RCC 7860 (cell line): ENCODE results near the gene ERAP2.
"Not testable (repeated sequence)": the region's sequence is repeated elsewhere in the genome, so short reads cannot be mapped to it uniquely, and the experiment has no call there.

Experiments used
- DNase-seq: peaks from one replicate; pipeline ENCODE4 v3.0.0-alpha.2; 2015; ENCODE audit warnings: low spot score
- FAIRE-seq: peaks from 2 replicates; lab custom pipeline; 2012; peaks lifted over from hg19 to GRCh38; lab: Jason Lieb, UNC

ERAP2 gene

GRCh38 chr5:96859375-96859774, 16.9 kb upstream of the ERAP2 start:
- no peak for DNase-seq
- FAIRE-seq = no peak

DNA sequence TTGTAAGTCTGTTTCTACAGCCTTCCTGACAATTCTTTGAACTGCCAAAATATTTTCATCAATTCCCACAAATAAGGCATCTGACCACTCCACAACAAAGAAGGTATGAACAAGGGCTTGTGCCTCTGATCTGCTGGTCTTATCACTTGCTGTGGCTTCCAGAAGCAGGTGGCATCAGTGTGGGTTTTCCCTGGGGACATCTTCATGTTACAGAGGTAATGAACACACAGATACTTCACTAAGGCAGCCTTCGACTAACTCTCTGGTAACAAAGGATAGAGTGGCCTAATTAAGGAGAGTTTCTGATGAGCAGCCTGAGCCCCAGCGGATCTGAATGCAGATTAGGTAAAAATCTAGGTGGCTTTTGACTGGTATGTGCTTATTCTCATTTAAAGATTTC, 15.2 kb upstream of the ERAP2 start:
- FAIRE-seq (no peak), DNase-seq (no peak)

DNA sequence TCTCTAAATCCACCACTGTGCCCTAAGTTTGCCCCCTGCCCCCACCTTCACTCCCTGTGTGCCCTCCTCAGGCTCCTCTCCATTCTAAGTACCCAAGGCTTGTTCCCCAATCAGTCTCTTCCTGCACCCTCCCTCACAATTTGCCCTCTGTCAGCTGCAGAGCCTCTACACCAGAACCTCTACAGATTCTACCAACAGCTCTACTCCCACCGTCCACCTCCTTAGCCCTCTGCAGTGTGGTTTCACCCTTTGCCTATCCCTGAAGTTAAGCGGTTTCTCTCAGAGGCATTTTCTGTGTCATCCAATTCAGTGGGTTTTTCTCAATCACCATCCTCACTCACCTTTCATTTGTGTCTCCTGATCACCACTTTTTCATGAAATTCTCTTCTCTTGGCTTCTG, 13.2 kb upstream of the ERAP2 start:
- no peak for FAIRE-seq
- DNase-seq = no peak

DNA sequence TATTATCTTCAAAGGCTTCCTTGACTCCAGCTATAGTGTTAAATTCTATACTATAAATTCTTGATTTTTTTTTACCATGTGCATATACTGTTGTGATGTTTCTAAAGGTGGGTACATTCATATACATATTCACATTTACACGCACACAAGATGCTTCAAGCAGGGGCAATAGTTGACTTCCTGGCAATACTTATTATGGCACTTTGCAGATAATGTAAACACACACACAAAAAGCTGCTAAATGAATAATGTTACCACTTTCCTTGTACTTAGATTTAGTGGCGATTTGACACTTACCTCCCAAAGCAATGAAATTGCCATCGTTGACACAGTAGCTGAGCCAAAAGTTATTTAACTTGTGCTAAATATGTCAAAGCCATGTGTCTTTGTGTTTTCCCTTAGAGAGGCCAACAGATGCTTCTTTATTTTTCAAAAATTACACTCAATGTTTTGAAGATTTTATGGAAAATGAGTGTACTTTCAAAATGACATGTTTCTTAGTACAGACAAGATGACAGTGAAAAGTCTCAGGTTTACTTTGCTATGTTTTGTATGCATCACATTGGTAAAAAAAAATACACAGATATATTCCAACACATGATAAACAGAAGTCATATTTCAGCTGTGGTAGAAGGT, 12.2 kb upstream of the ERAP2 start:
- DNase-seq (no peak), FAIRE-seq (no peak)

DNA sequence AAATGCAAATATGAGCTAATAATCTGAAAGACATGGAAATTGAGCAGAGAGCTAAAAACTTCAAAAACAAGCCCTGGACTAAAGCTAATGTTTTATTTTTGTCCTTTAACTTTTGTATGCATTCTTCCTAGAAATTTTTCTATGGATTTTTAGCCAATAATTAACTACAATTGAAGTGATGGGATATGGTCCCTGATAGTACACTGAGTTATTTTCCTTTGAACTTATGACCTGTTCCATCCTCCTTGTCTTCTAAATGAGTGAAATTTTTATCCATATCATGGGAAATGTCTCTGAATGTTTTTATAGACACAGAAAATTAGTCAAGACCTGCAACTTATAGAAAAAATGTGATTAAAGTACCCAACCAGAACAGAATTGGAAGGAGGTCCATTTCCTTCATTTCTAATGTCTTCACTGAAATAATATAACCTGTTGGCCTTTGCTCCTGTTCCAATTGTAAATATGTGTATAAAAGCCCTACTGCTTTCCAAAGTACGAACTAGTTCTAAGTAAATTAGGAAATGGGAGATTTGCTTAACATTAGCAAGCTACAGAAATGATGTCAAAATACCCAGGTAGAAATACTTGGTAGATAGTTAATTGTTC, 11.3 kb upstream of the ERAP2 start:
- DNase-seq (no peak), FAIRE-seq (no peak)

DNA sequence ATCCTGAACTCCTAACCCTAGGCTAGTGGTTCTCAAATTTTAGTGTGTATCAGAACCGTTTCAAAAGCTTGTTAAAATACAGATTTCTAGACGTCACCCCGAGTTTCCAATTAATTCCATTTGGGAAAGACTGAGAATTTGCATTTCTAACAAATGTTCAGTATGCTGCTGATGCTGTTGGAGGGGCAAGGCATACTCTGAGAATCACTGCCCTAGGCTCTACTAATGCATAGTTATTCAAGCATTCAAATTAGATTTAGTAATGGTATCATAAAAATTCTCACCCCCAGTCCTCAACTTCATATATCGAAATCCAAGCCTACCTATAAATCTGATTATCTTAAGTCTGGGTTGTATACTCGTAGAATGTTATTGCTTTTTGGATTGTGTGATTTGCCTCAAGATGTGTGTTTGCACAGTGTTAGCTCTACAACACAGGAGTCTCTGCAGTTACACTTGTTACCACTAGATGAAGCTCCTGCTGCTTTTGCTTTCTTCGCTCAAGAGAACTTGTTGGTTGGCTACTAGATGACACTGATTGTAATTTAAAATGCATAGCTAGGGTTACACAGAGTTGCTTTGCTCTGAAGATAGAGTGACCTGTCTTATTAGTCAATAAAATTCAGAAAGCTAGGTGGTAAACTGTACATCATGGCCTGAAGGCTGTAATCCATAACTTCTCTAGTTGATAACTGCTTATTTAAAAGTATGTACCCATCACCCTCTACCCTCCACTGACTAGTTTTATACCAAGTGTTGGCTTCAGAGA, 7.5 kb upstream of the ERAP2 start:
- FAIRE-seq (no peak), DNase-seq (peak; percentile 37)

- DNase-seq (no peak), FAIRE-seq (no peak)
Measured at GRCh38 chr5:96869372-96869641, 7.0 kb upstream of the ERAP2 start.

- FAIRE-seq (no peak), DNase-seq (no peak)
Measured at GRCh38 chr5:96870094-96871026, 5.9 kb upstream of the ERAP2 start.

GRCh38 chr5:96871027-96871399, 5.3 kb upstream of the ERAP2 start:
- FAIRE-seq (no peak), DNase-seq (no peak)

GRCh38 chr5:96871686-96872085, 4.6 kb upstream of the ERAP2 start:
- no peak for FAIRE-seq
- no peak for DNase-seq

DNA sequence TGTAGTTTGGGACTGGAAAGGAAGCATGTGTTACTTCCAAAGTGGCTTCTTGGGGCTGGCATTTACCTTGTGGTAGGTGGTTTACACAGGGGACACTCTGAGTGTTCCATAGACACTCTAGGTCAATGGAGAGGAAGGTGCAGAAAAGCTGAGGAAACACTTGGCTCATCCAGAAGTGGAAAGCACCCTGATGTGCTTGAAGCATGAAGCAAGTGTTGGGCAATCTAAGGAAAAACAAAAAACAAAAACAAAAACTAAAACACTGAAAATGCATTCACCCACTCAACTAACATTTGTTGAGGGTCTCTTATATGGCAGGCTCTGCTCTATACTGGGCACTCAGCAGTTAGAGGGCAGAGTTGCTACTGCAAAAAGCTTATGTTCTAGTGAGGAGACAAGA, 2.9 kb upstream of the ERAP2 start:
- FAIRE-seq = no peak
- no peak for DNase-seq

DNA sequence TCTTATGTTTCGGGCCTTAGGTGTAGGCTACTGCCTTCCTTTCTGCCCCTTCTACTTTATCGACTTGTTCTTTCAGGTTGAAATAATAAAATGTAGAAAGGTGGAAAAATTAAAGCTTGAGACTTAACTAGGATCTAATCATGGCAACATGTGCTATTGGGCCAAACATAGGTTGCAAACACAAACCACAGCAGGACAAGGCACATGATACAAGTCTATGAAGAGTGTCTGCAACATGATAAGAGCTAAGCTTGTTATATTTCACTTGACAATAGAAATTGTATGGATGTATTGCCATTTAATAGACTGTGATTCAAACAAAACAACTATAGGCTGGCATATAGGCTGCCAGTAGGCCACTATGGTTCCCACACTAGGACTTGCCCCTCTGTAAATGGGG, 1.7 kb upstream of the ERAP2 start:
- FAIRE-seq (no peak), DNase-seq (no peak)

DNA sequence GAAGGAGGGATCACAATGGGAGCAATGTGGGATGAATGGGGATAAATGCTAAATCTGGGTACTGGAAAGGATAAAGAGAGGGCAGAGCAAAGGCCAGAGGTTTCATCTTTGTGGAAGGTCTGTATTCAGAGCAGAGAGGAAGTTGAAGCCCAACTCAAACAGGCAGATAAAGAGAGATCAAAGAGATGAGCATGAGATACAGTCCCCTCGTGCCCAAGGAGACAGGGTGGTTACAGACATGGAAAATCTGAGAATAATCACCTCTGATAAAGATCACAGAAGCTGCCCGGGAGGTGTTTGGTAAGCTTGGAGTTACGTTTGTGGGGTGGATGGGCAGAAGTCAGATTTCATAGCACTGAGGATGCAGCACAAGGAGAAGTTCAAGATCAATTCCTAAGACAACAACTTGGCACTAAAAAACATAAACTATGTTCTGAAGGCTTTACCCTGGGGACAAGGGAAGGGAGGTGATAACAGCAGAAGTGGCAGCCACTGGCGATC, 459 bp upstream of the ERAP2 start:
- DNase-seq = no peak
- no peak for FAIRE-seq

GRCh38 chr5:96876977-96877469, 723 bp downstream of the ERAP2 start:
- FAIRE-seq, DNase-seq: not testable (repeated sequence)

DNA sequence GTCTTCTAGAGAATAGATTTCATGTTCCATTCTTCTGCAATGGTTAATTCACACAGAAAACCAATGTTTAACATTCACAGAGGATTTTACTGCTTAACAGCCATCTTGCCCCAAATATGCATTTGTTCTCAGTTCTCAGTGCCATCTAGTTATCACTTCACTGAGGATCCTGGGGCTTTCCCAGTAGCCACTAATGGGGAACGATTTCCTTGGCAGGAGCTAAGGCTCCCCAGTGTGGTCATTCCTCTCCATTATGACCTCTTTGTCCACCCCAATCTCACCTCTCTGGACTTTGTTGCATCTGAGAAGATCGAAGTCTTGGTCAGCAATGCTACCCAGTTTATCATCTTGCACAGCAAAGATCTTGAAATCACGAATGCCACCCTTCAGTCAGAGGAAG, 3.4 kb downstream of the ERAP2 start:
- DNase-seq (no peak), FAIRE-seq (no peak)

DNA sequence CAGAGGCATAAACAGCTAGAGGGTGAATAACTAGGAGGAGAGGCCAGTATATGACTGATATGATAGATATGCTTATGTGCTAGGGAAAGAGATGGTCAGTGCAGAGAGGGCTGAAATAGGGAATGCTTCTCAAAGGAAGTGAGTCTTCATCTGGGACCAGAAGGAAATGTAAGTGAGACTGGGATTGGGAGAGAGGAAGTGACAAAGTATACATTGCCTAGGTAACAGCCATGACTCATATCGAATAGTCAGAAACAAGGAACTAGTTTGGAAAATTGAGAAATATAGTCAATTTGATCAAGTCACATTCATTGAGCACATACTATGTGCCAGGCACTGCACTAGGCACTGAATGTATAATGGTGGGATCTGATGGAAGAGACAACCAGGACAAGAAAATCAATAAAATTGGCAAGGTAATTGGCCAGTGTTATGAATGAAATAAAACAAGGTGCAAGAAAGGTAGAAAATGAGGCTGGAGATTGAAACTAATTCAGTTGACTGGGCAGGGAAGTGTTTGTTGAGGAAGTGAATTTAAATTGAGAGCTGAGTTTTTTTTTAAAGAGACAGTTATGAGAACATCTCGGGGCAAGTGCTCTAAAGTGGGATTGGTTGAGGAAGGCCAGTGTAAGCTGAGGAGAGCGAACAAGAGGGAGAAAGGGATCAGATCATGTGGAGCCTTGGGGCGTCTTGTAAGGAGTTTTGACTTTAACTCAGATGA, 4.3 kb downstream of the ERAP2 start:
- FAIRE-seq (no peak), DNase-seq (peak; percentile 76)

- FAIRE-seq (peak; percentile 63), DNase-seq (peak; percentile 85)
Measured at GRCh38 chr5:96881511-96882115, 5.3 kb downstream of the ERAP2 start.

DNA sequence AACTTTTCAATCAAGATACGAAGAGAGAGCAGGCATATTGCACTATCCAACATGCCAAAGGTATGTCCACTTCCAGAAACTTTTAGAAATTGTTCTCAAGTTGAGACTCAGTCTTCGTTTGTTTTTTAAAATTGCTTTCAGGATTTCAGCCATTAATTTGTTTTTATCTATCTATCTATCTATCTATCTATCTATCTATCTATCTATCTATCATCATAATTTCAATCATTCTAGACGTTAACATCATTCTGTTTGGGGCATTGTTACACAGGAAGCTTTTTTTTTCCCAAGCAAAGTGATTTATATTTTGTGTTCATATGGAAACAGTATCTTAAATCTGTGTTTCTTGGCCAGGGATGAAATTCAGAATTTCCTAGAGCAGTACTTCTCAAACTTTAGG, 7.6 kb downstream of the ERAP2 start:
- DNase-seq (no peak), FAIRE-seq (no peak)

DNA sequence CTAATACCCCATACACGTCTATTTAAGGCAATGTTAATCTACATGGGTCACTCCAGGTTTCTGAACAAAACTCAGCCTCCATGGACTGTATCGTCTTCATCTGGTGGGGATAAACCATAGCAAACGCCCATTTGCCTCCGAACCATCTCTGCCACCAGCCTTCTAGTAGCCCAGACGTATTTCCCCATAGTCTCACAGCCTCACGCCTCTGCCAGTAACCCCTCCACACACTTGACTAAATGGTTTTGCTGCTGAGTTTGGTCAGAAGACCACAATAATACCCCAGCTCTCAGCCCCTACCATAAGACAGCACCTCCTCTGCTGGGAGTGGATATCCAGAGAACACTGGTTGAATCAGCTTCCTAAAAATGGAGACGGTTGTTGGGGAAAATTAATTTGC, 8.7 kb downstream of the ERAP2 start:
- no peak for FAIRE-seq
- DNase-seq = no peak
